GM10847 (cell line): ENCODE results near the gene ALKBH3.

ENCODE experiments used
- POLR2A ChIP-seq: IDR thresholded peaks from 2 replicates; pipeline ENCODE4 v1.6.1; 2011; ENCODE audit not compliant: insufficient read length; ENCODE audit errors: extremely low read depth

The ALKBH3 gene

DNA sequence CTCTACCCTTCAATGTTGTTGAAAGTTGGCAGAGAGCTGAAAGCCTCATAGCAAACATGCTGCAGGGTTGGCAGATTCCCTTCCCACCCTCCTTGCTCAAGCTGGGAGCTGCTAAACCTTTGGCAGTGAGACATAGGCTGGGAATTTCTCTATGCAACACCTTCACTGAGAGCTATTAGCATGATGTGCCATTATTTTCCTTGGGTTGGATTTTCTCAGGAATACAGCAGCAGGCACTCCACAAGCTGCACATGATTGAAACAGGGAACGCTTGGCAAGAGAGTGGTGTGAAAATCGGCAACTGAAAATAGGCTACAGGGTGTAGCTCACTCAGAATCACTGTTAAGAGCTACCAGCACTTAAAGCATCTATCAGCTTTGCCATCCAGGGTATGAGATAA, 9.6 kb upstream of the ALKBH3 start:
- TF ChIP-seq POLR2A, result no peak

DNA sequence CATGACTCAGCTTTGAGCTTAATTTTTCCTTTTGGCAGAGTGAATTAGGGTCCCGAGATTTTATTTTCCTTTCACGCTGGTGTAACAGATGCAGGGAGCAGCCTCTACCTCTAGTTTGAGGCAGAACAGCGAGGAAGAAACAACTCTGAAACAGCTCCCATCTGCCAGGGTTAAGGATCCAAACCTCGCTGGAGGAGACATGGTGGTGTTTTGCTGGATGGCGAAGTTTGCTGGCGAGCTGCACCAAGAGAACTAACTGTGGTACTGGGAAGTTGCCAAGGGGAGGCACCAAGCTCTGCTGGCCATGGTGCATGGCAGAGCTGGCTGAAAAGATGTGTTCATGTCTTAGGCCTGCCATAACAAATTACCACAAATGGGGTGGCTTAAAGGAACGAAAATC, 7.6 kb upstream of the ALKBH3 start:
- TF ChIP-seq POLR2A, result no peak

DNA sequence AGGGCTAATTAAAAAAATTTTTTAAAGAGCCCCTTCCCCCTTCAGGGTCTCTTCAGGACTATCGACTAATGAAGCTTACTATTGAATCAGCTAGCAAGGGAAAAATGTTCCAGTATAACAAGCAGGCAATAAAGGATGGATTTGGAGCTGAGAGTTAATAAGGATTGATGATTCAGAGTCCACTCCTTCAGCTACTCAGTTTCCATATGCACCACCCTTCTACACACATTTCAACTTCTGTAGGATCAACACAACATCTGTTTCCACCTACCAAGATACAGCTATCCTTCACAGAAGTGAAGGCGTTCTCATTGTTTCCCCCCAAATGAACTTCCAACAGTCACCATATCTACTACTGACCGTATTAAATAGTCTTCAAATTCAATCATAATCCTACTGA, 6.6 kb upstream of the ALKBH3 start:
- no peak for TF ChIP-seq POLR2A

DNA sequence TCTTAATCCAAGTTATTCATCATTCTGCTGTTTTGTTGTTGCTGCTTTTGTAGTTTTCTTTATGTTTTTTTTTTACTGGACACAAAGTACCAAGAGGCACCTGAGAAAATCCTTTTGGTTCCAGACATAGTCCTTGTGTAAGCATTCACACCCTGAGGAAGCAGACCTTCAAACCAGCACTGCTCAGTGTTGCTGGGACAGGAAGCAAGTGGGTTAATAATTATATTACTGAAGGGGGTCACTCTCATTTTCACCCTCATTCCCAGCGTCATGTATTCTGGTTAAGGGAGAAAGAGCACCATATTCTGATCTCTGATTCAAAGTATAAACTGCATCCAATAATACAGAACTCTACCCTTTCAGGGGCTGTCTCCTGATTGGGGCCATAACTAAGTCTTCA, 5.9 kb upstream of the ALKBH3 start:
- TF ChIP-seq POLR2A, result no peak

DNA sequence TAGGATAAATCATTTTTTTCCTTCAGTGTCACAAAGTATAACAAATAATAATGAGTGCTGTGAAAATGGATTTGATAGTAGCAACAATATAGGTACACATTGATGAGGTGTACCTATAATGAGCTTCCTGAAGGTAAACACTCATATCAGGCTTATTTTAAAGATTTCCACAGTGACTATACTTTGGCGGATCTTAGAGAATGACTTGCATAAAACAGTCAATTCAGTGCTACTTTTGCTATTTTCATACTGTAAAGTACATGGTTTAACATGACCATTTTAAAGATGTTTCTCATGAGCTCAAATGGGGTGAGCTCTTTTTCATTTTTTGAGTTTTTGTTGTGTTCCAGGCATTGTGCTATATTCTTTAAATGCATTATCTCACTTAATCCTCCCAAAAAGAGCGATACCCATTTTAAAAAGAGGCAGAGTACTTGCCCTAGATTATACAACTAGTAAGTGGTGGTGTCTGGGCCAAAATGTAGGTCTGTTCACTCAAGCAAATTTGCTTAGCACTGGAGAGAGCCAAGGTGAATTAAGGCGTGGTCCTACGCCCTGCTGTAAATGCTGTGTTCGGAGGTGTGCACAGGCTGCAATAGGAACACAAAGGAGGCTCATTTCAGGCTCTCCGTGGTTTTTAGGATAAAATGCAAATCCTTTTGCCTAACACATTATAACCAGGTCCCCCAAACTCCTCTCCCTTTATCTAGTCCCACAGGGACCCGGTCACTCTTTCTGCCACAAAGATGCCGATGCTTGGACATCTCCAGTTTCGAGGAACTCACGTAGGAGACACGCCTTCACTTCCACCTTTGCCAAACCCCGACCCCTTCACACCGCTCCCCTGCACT, 617 bp upstream of the ALKBH3 start:
- no peak for TF ChIP-seq POLR2A

DNA sequence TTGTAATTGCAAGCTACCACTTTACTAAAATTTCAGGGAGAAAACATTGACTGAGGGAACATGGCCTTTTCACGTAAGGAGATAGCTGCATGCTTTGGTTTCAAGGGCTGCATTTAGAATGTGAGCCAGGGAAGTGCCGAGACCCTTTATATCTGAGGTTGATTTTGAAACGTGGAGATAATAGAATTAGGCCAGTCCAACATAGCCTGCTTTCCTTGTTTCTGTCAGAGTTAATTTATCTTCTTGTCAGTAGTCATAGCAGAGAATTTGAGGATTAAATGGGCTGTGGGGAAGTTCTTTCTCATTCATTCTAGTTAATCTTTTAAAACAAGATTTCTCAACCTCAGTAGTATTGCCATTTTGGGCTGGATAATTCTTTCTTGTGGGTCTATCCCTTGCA, 12.2 kb downstream of the ALKBH3 start:
- no peak for TF ChIP-seq POLR2A

DNA sequence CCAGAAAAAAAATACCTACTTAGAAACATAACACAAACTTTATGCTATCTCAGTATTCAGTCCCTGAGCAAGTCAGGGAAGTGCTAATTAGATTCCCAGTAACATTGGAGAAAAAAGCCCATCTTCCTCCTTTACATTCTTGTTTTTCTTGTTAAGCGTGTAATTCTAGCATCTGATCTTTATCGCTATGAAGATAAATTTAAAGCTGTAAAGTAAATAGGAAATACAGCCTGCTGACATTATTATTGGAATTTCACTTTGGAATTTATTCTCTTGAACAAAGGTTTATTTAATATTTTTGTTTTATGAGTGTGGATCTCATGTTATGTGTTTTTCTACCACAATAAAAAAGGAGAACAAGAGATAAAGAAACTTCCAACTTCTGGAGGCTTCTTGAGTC, 13.9 kb downstream of the ALKBH3 start:
- no peak for TF ChIP-seq POLR2A

DNA sequence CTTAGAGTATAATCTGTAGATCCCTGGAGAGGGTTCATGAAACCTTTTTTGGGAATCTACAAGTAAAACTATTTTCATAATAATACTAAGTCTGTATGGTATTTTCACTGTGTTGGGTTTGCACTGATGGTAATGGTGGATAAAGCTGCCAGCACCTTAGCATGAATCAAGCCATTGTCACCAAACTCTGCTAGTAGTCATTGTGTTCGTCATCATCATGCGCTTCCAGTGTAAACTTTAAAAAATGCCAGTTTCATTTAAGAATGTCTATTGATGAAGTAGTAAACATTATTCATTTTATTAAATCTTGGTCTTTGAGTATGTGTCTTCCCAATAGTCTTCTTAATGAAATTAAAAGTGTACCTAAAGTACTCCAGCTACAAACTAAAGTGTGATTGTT, 15.0 kb downstream of the ALKBH3 start:
- TF ChIP-seq POLR2A, result no peak

DNA sequence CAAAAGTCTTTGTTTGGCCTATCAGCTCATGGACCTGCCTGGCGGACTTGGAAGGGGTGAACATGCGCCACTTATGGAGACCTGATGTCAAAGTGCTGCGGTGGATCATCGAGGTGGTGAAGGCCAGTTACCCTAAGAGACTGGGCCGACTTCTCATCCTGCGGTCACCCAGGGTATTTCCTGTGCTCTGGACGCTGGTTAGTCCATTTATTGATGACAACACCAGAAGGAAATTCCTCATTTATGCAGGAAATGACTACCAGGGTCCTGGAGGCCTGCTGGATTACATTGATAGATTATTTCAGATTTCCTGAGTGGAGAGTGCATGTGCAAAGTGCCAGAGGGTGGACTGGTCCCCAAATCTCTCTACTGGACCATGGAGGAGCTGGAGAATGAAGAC, 17.9 kb downstream of the ALKBH3 start:
- no peak for TF ChIP-seq POLR2A

DNA sequence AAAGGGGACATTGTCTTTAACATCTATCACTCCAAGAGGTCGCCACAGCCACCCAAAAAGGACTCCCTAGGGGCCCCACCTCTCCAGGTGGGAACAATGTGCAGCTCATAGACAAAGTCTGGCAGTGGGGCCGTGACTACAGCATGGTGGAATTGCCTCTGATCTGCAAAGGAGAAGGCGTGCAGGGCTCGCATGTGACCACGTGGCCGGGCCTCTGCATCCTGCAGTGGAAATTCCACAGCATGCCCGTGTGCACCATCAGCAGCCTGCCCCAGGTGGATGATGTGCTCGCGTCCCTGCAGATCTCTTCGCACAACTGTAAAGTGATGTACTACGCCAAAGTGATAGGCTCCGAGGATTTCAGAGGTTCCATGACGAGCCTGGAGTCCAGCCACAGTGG, 18.5 kb downstream of the ALKBH3 start:
- no peak for TF ChIP-seq POLR2A

DNA sequence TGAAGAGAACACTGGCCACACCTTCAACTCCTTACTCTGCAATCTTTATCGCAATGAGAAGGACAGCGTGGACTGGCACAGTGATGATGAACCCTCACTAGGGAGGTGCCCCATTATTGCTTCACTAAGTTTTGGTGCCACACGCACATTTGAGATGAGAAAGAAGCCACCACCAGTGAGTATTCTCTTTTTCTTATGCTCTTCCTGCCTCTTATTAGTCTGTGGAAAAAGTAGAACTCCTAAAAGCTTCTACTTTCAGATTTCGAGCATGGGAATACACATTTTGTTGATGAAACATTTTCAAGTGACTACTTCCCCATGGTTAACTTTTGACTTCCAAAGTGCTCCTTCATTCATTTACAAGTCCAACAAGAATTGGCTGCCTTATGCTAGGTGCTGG, 20.9 kb downstream of the ALKBH3 start:
- TF ChIP-seq POLR2A, result no peak

DNA sequence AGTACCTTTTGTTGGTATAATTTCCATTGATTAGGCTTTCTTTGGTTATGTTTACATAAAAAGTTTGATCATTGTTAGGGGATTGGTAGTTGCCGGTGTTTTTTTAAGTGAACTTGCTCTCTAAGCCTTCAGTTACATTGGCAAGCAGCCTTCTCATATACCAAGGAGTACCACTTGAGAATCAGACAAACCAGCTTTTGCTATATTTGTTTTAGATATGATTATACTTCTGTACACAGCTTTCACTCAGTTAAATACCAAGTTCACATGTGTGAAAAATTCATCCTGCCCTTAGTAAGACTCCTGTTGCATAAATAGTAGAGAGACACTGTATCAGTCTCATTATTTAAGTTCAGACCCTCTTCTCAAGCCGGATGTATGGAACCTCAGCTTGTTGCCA, 22.4 kb downstream of the ALKBH3 start:
- TF ChIP-seq POLR2A, result no peak

DNA sequence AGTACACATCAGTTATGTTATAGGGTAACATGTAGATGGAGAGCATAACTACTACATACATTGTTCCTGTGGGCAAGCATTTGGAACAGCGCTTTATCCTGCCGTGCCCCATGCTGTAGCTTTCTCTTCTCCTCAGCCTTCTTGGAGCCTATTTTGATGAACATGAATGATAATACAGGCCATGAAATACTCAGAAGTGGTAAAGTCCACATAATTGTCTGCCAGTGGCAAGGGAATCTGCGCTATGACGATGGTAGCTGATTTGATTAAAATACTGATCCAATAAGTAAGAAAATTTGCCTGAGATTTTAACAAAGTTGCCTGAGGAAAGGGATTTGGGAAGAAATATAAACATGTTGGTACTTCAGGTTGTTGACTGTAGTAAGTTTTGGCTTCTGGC, 23.3 kb downstream of the ALKBH3 start:
- no peak for TF ChIP-seq POLR2A

DNA sequence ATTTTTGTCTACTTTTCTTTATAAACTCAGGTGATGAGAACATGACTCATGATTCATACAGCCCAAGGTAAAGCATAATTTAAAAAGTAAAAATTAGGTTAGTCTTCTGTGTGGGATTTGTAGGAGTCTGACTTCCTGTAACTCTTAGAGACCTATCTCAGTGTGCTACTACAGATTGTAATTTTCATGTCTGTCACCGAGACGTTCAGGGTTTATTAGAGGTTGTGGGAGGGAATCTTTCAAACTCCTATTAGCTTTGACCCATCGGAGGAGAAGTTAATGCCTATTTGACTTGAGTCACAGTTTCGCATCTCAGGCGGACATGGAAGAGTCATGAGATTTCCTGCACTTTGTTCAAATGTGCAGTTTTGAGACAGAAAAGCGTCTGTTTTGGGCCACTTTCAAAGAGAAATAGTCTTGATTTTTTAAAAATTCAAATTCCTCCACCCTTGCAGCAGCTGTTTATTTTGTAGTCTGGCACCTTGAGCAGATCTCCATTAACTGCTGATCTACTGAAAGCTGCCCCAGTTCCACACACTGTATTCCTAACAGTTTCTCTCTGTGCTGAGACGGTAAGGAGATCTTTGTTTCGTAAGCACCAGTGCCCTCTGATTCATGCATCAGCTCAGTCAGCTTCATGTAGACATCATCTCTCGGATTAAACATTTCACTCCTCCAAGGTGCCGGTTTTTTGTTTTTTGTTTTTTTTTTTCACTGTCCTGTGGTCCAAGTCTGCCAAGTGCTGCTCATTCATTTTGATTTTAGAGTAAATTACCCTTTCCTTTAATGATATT, 24.3 kb downstream of the ALKBH3 start:
- no peak for TF ChIP-seq POLR2A

DNA sequence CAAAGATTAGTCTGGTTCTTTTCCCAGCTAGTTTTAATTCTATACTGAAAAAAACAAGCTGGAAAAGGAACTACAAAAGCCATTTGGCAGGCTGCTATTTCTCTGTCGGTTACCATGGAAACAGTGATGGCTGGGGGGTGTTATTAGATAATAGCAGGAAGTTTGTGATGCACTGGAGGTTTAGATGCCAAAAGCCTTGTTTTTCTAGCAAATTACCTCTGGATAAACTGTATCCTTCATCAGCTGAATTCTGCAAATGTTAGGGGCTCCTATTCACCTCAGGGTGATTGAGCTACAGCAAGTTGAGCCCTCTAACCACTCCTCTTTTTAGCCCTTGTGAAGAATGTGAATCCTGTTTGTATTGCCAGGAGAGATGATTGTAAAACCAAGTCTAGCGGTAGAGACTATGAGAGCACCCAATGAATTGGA, 25.2 kb downstream of the ALKBH3 start:
- TF ChIP-seq POLR2A, result no peak

DNA sequence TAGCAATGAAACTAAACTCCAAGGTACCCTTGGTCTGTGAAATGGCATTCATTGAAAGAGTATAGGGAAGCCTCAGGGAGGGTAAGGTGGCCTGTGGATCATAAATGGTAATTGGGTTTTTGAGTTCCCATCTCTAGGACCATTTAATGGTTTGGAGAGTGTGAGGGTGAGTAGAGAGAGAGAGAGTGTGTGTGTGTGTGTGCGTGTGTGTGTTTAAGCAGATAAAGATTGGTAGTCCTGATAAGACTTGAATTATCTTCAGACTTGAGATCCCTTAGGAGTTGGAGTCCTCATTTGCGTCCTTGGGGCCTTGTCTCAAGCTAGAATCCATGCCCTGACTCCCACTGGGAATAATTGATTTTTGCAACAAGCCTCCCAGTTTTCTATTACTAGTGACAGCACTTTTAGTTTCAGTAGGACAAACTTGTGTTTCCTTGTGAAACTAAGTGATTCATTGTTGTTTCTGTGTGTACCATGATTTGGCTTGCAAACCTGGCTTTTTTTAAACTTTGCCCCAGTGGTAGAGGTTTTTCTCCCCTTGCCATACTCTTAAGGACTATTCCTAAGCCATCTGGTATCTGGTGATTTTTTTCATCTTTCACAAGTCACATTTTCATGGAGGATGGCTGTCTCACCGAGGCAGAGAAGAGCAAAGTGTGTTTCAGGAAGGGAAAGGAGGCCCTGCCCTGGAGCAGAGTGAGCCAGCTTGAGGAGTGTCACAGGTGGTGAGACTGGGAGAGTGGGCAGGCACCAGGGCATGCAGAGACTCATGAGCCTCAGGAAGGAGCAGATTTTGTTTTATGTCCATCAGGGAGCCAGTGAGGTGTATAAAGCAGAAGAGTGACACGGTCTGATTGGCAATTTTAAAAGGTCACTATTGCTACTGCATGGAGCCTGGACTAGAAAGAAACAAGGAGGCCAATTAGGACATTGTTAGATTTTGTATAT, 26.7 kb downstream of the ALKBH3 start:
- TF ChIP-seq POLR2A, result no peak

DNA sequence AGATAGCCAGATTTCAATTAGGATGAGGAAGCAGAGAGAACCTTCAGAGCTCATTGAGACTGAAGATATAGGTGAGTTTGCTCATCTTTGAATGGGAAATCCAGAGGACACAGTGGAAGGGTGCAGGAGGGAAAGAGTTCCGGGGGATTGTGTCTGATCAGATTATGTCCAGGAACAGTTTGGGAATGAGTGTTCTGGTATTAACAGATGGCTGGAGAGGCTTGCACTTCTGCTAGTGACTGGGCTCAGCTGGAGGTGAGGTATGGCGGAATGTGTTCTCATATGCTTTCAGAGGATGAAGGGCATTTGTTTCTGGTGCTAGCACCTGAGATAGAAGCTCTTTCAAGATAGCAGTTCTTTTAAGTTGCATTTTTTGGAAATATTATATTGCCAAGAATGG, 27.6 kb downstream of the ALKBH3 start:
- TF ChIP-seq POLR2A, result no peak
